ENCODE measurements around the gene ZP4.
"Not testable (repeated sequence)": the region's sequence is repeated elsewhere in the genome, so short reads cannot be mapped to it uniquely, and the experiment has no call there.

ZP4 gene

DNA sequence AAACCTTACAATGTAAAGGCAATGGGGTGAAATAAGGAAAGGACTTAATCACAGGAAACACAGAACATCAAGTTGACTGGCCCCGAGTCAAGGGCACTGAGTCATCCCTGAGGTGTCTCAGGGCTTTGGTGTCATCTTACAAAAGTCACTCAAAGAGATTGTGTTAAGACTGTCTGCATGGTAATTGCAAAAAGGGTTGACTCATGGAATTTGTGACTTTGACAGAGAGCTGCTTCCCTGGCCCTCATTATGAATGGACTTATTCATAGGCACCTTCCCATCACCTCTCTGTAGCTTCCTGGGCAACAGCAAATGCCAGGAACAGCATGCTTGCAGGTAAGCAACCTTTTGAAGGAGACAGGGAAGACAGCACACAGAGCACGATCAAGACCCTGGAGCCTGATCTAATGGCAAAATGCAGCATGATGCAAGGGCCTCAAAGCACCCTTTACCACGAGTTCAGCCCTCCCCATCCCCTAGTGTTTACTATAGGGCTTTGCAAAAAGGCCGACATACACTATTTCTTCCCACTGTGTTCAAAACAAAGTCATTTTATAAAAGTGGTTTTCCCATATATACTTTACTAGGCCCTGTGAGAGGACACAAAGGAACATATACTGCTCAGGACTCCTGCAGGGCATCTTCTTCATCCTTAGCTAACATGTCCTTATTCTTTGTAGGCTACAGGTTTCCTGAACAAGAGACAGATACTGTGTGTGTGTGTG, 17.1 kb downstream of the ZP4 start:
- no peak for DNase-seq

DNA sequence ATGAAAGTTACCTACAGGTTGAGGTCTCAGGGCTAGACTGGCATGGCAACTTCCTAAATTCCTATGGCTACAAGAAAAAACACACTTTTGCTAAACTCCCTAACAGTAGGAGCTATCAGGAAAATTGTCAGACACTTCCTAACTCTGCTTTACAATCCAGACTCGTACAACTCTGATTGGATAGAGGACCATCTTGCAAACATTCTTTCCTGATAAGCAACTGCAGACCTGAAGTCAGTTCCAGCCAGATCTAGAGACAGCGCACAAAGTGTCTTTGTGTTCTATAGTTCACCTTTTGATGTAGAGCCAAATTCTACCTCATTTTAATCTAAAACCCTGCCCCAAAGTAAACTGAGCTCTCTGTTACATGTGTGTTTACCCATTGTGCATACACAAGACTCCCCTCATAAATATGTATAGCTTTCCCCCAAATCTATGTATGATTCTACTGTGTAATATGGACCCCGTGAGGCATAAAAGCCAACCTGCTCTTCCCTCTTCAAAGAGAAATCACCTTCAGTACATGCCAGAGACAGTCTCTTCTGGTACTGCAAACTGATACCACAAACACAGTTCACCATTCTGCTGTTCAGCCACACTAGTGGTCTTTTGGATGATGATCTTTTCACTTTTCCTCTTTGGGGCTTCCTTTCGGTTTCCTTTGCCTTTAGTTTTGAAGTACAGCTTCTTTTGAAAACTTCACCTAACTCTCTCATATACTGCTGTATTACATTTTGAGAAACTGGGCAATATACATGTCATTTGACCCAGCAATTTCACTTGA, 21.7 kb downstream of the ZP4 start:
- no peak for DNase-seq

DNA sequence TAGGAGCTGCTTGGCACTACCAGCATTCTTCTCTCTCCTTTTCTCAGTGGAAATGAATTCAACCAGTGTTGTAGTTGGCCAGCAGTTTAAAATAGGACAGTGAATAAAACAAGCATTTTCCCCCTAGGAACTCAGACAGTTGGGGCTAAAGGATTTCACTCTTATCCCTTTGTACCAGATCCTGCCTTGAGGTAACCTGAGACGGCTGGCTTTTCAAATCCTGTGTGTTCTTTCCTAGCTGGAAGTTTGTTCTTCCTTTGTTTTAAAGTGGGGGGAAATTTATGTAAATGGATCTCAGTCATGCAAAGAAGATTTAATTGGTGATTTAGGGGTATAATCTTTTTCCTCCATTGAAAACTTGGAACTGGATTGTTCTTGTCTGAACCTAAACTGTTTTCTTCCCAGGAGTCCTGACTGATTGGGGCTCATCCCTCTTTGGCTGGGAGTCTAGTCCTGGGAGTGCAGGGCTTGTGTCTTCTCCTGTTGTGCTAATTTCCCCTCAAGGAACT, 23.3 kb downstream of the ZP4 start:
- no peak for DNase-seq

DNA sequence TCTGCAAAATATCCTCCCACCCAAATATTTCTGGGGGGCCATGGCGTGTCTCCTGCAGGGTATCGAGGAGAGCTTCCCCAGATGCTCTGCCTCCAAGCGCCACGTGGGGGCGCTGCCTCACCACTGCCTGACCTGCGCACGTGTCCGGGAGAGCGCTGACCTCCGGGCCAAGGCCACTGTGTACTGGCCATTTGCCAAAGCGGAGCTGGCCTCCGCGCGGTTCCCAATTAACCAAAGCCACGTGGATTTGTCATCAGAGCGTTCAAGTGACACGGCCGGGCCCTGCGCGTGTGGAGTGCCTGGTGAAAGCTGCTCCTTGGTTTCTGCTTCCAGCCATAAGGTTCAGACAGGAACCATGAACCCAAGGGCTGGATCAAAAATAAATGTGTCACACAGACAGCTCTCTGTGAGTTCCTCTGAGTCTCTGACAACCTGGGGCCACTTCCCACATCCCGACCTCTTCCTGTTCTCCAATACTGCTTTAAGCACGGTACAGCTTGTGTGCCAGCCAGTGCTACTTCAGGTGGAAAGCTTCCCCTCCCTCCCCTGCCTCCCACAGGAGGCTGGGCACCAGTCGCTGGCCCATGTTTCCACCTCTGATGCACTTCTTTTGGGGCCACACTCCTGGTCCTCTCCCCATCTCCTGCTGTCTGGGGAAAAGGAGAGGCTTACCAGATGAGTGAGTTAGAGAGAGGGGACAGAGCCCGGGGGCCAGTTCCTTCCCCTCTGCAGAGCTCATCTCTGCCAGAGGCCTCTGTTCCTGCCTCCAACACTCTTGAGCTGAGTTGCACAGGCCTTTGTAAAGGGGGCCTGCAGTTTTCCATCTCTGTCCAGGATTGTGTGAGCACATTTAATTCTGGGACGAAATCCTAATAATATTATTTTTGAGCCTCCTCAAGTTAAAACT, 26.1 kb downstream of the ZP4 start:
- DNase-seq = no peak

DNA sequence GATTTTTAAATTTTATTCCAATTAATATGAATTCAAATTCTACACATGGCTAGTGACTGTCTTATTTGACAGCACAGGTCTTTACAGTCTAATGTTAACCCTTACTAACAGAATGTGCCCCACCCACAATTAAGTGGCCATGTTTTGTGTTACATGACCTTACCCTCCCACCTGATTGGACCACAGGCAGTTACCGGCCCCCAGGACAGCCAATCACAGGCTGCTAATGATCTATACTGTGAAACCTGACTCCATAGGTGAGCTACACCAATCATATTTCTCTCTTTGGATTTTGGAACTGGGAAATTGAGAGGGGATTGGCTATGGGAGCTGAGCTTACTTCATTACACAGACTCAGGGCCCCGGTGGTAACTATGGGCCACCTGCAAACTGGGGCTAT, 27.5 kb downstream of the ZP4 start:
- no peak for DNase-seq

DNA sequence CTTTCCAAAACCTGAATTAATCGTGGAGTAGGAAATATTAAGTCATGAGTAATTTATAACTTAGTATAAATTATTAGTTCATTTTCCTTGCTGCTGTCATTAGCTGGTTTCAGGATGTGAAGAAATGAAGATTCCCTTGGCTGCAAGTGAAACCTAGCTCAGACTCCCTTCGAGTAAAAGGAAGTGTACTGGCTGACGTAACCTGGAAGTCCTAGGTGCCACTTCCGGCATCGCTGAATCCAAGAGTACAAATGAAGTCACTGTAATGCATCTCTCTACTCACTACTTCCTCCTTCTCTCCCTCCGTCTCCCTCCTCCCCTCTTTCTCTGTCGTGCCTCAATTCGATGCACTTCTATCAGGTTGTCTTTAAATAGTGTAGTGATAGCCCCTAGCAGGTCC, 28.8 kb downstream of the ZP4 start:
- DNase-seq = no peak

DNA sequence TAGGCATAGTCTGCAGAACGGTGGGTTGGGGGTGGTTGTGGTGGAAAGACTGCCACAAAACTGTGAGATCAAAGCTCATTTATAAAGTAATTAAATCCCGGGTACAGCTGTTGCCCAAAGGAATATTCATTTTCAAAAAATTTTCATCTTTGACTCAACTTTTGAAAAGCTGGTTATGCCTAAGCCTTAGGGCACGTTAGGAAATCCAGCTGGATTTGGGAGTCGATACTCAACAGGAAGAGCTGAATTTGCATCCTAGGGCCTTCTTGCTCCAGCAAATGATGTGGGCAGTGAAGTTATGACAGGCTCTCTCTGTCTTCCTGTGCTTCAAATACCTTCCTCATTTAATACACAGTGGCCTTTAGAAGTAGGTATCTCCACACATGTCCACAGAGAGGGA, 31.7 kb downstream of the ZP4 start:
- no peak for DNase-seq

DNA sequence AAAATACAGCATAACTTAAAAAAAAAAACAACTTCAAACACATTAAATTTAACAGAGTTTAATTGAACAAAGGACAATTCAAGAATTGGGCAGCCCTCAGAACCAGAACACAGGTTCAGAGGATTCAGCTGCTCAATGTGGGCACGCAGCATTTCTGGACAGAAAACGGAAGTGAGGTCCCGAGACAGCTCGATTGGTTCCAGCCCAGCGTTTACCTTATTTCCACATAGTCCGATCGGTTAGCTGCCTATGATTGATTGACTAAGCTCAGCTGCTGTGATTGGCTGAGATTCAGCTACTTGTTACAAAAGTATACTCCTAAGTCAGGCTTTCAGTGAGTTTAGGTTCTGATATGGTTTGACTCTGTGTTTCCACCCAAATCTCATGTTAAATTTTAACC, 33.3 kb downstream of the ZP4 start:
- DNase-seq = no peak

DNA sequence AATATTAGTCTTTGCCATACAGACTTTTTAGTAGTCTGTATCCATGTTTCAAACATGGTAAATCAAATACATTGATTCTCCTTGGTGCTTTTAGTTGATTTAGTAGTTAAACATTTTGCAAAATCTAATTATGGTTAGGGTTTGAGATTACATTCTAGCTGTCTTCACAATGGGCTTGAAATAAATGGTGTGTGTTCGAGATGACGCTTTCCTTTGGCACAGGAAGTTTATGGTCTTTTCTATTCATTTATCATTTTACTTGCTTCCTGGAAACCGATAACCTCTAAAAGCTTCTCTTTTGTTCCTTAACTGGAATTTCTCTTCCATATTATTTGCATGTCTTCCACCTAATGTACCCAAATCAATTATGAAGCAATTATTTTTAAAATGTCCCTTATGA, 38.4 kb downstream of the ZP4 start:
- no peak for DNase-seq

DNA sequence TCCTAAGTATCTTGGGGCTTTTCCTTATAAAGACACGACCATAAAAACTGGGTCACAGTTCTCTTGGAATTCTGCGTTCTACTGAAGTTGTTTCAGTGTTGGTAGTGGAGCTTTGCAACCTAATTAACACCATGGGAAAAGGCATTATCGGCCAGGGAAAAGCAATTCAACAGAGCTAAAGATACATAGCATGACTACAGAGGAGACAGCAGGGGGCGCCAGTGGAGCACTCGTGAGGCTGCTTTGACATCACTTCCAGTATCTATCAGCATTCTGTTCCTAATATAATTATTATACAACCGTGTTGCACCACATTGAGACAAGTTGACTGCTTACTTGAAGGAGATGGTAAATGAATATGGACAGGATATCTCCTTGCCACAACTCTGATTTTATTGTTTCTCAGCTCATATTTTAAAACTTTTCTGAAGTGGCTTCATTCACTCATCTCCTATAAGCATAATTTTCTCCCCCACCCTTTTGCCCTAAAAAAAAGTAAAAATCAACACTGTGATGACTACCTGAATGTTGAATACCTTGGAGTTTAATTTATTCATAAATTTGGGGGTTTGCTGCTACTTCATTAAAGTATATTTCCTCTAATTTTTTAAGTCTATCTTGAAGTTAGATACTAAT, 39.4 kb downstream of the ZP4 start:
- peak; percentile 20 for DNase-seq

DNA sequence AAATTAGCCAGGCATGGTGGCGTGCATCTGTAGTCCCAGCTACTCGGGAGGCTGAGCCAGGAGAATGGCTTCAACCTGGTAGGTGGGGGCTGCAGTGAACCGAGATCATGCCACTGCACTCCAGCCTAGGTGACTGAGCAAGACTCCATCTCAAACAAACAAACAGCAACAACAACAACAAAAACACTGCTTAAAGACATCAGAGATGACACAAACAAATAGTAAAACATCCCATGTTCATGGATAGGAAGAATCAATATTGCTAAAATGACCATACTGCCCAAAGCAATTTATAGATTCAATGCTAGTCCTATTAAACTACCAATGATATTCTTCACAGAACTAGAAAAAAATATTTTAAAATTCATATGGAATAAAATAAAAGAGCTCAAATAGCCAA, 47.2 kb downstream of the ZP4 start:
- DNase-seq = not testable (repeated sequence)

DNA sequence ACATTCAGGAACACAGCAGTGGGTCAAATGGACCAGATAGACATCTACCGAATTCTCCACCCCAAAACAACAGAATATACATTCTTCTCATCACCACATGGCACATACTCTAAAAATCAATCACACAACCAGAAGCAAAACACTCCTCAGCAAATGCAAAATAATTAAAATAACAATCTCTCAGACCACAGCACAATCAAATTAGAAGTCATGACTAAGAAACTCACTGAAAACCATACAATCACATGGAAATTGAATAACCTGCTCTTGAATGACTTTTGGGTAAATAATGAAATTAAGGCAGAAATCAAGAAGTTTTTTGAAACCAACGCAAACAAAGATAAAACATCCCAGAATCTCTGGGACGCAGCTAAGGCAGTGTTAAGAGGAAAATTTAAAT, 49.2 kb downstream of the ZP4 start:
- no peak for DNase-seq

DNA sequence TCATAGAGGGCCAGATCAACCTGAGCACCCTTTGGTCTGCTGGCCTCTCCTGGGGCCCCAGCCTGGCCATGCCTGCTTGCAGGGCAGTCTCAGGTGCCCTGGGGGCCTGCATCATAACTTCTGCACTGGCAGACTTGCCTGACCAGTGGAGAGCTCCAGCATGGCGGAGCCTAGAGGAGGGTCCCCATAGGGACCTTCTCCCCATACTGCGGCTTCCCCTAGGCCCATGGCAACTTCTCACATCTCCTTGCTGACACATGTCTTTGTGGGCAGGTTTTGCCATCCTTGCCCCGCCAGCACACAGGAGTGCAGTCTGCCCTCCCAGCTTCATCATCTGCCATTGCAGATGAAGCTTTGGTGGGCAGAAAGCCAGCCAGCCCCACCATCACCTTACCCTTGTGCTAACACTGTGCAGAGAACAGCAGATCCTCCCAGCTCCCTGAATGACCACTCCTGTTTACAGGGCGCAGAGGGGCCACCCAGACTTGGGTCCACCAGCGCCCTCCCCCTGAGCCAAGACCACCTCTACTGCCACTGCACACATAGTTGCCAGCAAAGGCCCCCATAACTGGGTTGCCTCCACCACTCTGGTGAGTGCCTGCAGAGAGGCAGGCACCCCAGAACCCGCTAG, 51.7 kb downstream of the ZP4 start:
- no peak for DNase-seq

DNA sequence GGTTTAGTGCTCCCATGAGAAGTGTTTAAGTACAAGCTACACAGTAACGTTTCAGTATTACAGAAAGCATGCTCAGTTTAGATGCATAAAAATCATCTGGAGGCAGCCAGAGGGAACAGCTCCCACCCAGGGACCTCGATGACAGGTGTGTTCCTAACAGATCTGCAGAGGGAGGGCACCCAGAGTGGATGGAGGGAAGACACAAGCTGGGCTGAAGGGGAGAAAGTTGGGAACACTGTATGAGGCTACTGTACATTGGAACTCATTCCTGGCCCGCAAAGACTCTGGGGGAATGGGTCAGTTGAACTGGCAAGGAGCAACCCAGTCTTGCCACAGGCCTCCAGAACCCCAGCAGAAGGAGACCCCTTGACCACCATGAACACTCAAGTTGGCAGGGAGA, 52.4 kb downstream of the ZP4 start:
- DNase-seq = no peak

DNA sequence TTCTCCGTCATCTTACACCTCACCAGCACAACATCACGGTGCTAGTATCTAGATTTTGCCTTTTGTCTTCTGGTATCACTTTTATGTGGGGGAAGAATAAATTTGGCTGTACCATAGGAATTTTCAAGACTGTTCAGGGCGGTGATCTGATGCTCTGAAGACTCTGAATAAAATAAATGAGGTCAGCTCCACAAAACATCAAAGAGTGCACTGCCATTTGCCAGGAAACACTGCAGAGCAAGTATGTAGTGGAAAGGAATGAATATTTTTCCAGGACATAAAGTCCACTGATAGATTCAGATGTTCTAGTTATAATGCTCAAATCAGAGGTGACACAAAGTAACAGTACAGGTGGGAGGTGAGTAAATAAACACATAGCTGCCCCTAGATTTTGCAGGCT, 56.3 kb downstream of the ZP4 start:
- no peak for DNase-seq

DNA sequence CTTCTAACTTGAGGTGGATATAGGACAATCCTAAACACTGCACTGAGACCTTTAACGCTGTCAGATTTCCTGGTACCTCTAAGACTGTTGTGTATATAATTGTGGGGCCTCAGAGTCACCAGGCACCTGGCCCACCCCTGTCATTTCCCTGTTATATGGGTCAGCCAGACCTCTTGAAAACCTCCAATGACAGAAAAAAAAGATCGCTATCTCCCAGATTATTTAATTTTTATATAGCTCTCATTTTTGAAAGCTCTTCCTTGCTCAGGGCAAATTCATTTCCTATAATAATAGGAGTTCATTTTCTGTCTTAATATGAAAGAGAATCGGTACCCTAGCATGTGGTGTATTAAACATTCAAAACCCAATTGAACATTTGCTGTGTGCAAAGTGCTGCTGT, 56.7 kb downstream of the ZP4 start:
- no peak for DNase-seq

DNA sequence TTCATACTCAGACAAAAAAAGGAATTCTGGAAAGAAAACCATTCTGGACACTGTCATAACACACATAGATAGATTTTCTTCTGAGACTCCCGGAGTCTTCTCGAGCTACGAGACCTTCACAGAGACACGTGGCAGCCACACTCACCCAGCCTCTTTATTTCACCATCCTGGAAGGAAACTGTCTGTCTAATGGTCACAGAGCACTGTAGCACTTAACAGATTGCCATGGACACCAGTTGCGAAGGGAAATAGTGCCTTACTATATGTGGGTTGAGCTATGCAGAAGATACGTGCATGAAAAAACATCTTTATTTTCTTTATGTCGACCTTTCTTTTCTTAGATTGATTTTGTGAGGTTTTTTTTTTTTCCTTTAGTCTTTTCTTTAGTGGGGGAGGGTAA, 57.9 kb downstream of the ZP4 start:
- DNase-seq = no peak

Data from NCI-H526 treated with DMSO at 0.1 percent for 48 hours (cell line).